CD14-positive monocyte (primary cell): ENCODE results near the gene CHST3. TPM values are rescaled to one million over a fixed set of nuclear protein-coding genes. Genes with fewer than 3 reads are reported as not detected.
"Not testable (repeated sequence)": the region's sequence is repeated elsewhere in the genome, so short reads cannot be mapped to it uniquely, and the experiment has no call there.

Experiments
- DNase-seq, 3 donors: peaks; one replicate each; pipeline ENCODE4 v3.0.0-alpha.2; 2011 to 2022
- H2AFZ ChIP-seq: 2 replicates; pipeline ENCODE4 v1.6.0; 2012; ENCODE audit warnings: mild to moderate bottlenecking, low read depth, low read length, inconsistent platforms; ENCODE audit not compliant: insufficient read depth, poor library complexity, severe bottlenecking
- H3K27ac ChIP-seq, 2 donors: 1 replicate in 1 of 2; 2 replicates in 1 of 2; pipeline ENCODE4 v1.5.1; 2012 to 2013; ENCODE audit warnings: low read length in 2 of 2, control low read depth in 1 of 2, inconsistent platforms in 1 of 2, low read depth in 1 of 2, mild to moderate bottlenecking in 1 of 2
- H3K27me3 ChIP-seq, 2 donors: one replicate each; pipeline versions ENCODE4 v1.6.0 to v1.6.1; 2011 to 2013; ENCODE audit warnings: low read length in 2 of 2; ENCODE audit not compliant: control insufficient read depth in 2 of 2, insufficient read depth in 2 of 2
- H3K36me3 ChIP-seq, 2 donors: replicated peaks in 1 of 2; 1 replicate in 1 of 2; 2 replicates in 1 of 2; pipeline versions ENCODE4 v1.5.1 to v1.6.1; 2012 to 2013; ENCODE audit warnings: low read length in 2 of 2, control low read depth in 1 of 2, inconsistent platforms in 1 of 2, mild to moderate bottlenecking in 1 of 2; ENCODE audit not compliant: insufficient read depth in 2 of 2, control insufficient read depth in 1 of 2
- H3K4me1 ChIP-seq, 2 donors: 1 replicate in 1 of 2; 2 replicates in 1 of 2; pipeline versions ENCODE4 v1.5.1 to v1.6.1; 2012 to 2013; ENCODE audit warnings: low read length in 2 of 2, control low read depth in 1 of 2, inconsistent platforms in 1 of 2, mild to moderate bottlenecking in 1 of 2, moderate library complexity in 1 of 2; ENCODE audit not compliant: insufficient read depth in 2 of 2, control insufficient read depth in 1 of 2
- H3K4me2 ChIP-seq: replicated peaks from 2 replicates; pipeline ENCODE3; 2012; ENCODE audit warnings: low read length, moderate library complexity, mild to moderate bottlenecking; ENCODE audit not compliant: poor library complexity, severe bottlenecking; ENCODE audit errors: extremely low read depth
- H3K4me3 ChIP-seq, 3 experiments: fragments of 200-600 bp in 1 of 3; sonication (generic) in 1 of 3; replicated peaks in 1 of 3; 1 replicate in 2 of 3; 2 replicates in 1 of 3; pipeline ENCODE4 v1.5.1; 2011 to 2013; ENCODE audit warnings: low read length in 3 of 3, mild to moderate bottlenecking in 3 of 3, control low read depth in 2 of 3, low read depth in 2 of 3, inconsistent platforms in 1 of 3, moderate library complexity in 1 of 3
- H3K79me2 ChIP-seq: 2 replicates; pipeline ENCODE4 v1.6.0; 2012; ENCODE audit warnings: mild to moderate bottlenecking, control low read depth, inconsistent platforms, low read length, moderate library complexity; ENCODE audit not compliant: insufficient read depth
- H3K9ac ChIP-seq: 2 replicates; pipeline ENCODE4 v1.6.0; 2017; ENCODE audit warnings: low read length, mild to moderate bottlenecking; ENCODE audit not compliant: insufficient read depth, poor library complexity, severe bottlenecking
- H3K9me3 ChIP-seq, 2 donors: replicated peaks in 1 of 2; 1 replicate in 1 of 2; 2 replicates in 1 of 2; pipeline versions ENCODE4 v1.5.1 to v1.6.1; 2012 to 2013; ENCODE audit warnings: low read length in 2 of 2, control low read depth in 1 of 2; ENCODE audit not compliant: control insufficient read depth in 1 of 2, insufficient read depth in 1 of 2
- H4K20me1 ChIP-seq: 2 replicates; pipeline ENCODE4 v1.6.0; 2012; ENCODE audit warnings: mild to moderate bottlenecking, low read length, control low read depth, moderate library complexity; ENCODE audit not compliant: insufficient read depth
- H3K27ac Mint-ChIP-seq, 7 donors: one replicate each; pipeline ENCODE4 v1.8.0; 2020; ENCODE audit warnings: mild to moderate bottlenecking in 7 of 7, mixed read lengths in 7 of 7, moderate library complexity in 6 of 7, inconsistent platforms in 2 of 7
- H3K27me3 Mint-ChIP-seq, 3 donors: one replicate each; pipeline ENCODE4 v1.8.0; 2021 to 2022; ENCODE audit warnings: low read depth in 3 of 3, mild to moderate bottlenecking in 3 of 3, mixed read lengths in 3 of 3, moderate library complexity in 3 of 3, inconsistent platforms in 1 of 3
- H3K36me3 Mint-ChIP-seq, 2 donors: one replicate each; pipeline ENCODE4 v1.8.0; 2020; ENCODE audit warnings: mixed read lengths in 2 of 2, inconsistent platforms in 1 of 2, mild to moderate bottlenecking in 1 of 2
- H3K4me1 Mint-ChIP-seq: one replicate; pipeline ENCODE4 v1.8.0; 2020; ENCODE audit warnings: mild to moderate bottlenecking, mixed read lengths
- H3K4me3 Mint-ChIP-seq, 2 donors: one replicate each; pipeline ENCODE4 v1.8.0; 2020; ENCODE audit warnings: mild to moderate bottlenecking in 2 of 2, mixed read lengths in 2 of 2, moderate library complexity in 1 of 2
- H3K9me3 Mint-ChIP-seq, 7 donors: one replicate each; pipeline ENCODE4 v1.8.0; 2020 to 2022; ENCODE audit warnings: mixed read lengths in 7 of 7, mild to moderate bottlenecking in 6 of 7, moderate library complexity in 6 of 7, inconsistent platforms in 2 of 7
- CTCF ChIP-seq: fragments of 200-600 bp; IDR thresholded peaks from one replicate; pipeline ENCODE4 v1.8.0; 2022; ENCODE audit warnings: antibody characterized with exemption, mild to moderate bottlenecking
- WGBS: methylation state at CpG from one replicate; pipeline ENCODE4 v1.1.5; 2013; ENCODE audit warnings: missing lambda C conversion rate; ENCODE audit not compliant: insufficient coverage; 5-methylcytosine and 5-hydroxymethylcytosine counted together
- intact Hi-C, 2 donors: fragments of 100-400 bp; cut with micrococcal nuclease; formaldehyde crosslinking; loops; one replicate each; pipeline versions ENCODE4 v1.15.0 to v1.15.1; 2023
- polyA plus RNA-seq, 3 donors: library from polyadenylated mRNA; depleted of rRNA in 1 of 3; unstranded in 2 of 3; stranded (reverse) in 1 of 3; fragments of 300-500 nt in 2 of 3; fragments of >200 nt in 1 of 3; fragmentation: Illumina TruSeq in 2 of 3; gene quantifications; 1 replicate in 2 of 3; 2 replicates in 1 of 3; pipeline ENCODE4 v1.2.3, GENCODE V29; 2012 to 2021

Gene CHST3
- polyA plus RNA-seq, 3 donors: not detected

GRCh38 chr10:71975087-71975870 is 11.1 kb downstream of the CHST3 start:
- Histone ChIP-seq H3K4me3 (no peak overlapping the region), H3K27me3 (no peaks in the 10 kb centered on the region), H3K36me3 (no peaks in the 10 kb centered on the region), H3K27ac (no peak overlapping the region), H2AFZ (no peak overlapping the region), H3K79me2 (no peaks in the 10 kb centered on the region), H3K4me1 (no peaks in the 10 kb centered on the region), H3K9ac (no peak overlapping the region), H3K9me3 (no peaks in the 10 kb centered on the region), H3K4me2 (no peak overlapping the region), H4K20me1 (no peaks in the 10 kb centered on the region)
- Mint-ChIP-seq H3K9me3 (peaks cover 0 to 2% (median 0%) of the 10 kb centered on the region in 7 donors), H3K4me3 (no peak overlapping the region), H3K27me3 (peaks cover 4 to 7% (median 6%) of the 10 kb centered on the region in 3 donors), H3K27ac (no peak overlapping the region), H3K4me1 (no peaks in the 10 kb centered on the region), H3K36me3 (no peaks in the 10 kb centered on the region)
- intact Hi-C loops: no loop called here
- no peak for TF ChIP-seq CTCF
- DNase-seq: no peak
- WGBS: 95% methylated on average over 11 of the region's 15 CpGs

GRCh38 chr10:71975871-71976725 is 11.9 kb downstream of the CHST3 start:
- DNase-seq: no peak
- no peak overlapping the region for H3K4me2 ChIP-seq
- H3K27ac ChIP-seq: no peak overlapping the region

GRCh38 chr10:71977614-71977903 is 13.4 kb downstream of the CHST3 start:
- not testable (repeated sequence) for H3K79me2 ChIP-seq, H3K27ac ChIP-seq
- WGBS: no CpG with 5 or more reads among the region's 1 CpG

More at GRCh38 chr10:71975871-71976725, 11.9 kb downstream of the CHST3 start:
- H3K9me3 Mint-ChIP-seq: peaks cover 0 to 2% (median 0%) of the 10 kb centered on the region in 7 donors
- H3K27me3 Mint-ChIP-seq: peaks cover 3 to 7% (median 4%) of the 10 kb centered on the region in 3 donors
- H4K20me1 ChIP-seq: no peaks in the 10 kb centered on the region
- H3K27me3 ChIP-seq: no peaks in the 10 kb centered on the region
- no peaks in the 10 kb centered on the region for H3K79me2 ChIP-seq
- no peak overlapping the region for H3K4me3 Mint-ChIP-seq
- no peaks in the 10 kb centered on the region for H3K4me1 Mint-ChIP-seq
- WGBS: 78% methylated on average over 7 of the region's 12 CpGs
- no peaks in the 10 kb centered on the region for H3K4me1 ChIP-seq
- no peak for TF ChIP-seq CTCF
- intact Hi-C loops: no loop called here
- no peak overlapping the region for H3K27ac Mint-ChIP-seq
- no peak overlapping the region for H3K4me3 ChIP-seq
- H3K36me3 Mint-ChIP-seq: no peaks in the 10 kb centered on the region
- H2AFZ ChIP-seq: no peak overlapping the region
- H3K9ac ChIP-seq: no peak overlapping the region
- no peaks in the 10 kb centered on the region for H3K9me3 ChIP-seq
- no peaks in the 10 kb centered on the region for H3K36me3 ChIP-seq

More at GRCh38 chr10:71977614-71977903, 13.4 kb downstream of the CHST3 start:
- H3K4me1 Mint-ChIP-seq, H3K4me1 ChIP-seq, DNase-seq, H3K4me3 Mint-ChIP-seq, H3K36me3 ChIP-seq, H3K27ac Mint-ChIP-seq, H3K9me3 Mint-ChIP-seq, H3K27me3 ChIP-seq, H3K4me3 ChIP-seq, H4K20me1 ChIP-seq, H3K4me2 ChIP-seq, H3K27me3 Mint-ChIP-seq, H3K9ac ChIP-seq, intact Hi-C loops, H2AFZ ChIP-seq, H3K9me3 ChIP-seq, H3K36me3 Mint-ChIP-seq: not testable (repeated sequence)
